ENCODE results near the gene ABHD16A. TPM values are rescaled to one million over a fixed set of nuclear protein-coding genes. Genes with fewer than 3 reads are reported as not detected.

ABHD16A gene
- polyA plus RNA-seq, 2 of the 4 experiments (the other 2 are of a cell fraction) = 16.6 to 22.3 TPM

- TF ChIP-seq CHD2 (IDR thresholded peaks at IDR 0.05; ENCODE audit: low read length, partially characterized antibody) (no peak), SREBF2 (IDR thresholded peaks at IDR 0.05) (no peak), PBX3 (IDR thresholded peaks at IDR 0.05) (no peak), HMGXB4 (CRISPR knock-in tag; IDR thresholded peaks at IDR 0.05; ENCODE audit: borderline replicate concordance) (no peak), BHLHE40 (IDR thresholded peaks at IDR 0.05; ENCODE audit: low read depth, low read length) (no peak), MAFK (IDR thresholded peaks at IDR 0.05; ENCODE audit: partially characterized antibody) (no peak), USF2 (IDR thresholded peaks at IDR 0.05) (no peak), MYC (IDR thresholded peaks at IDR 0.05; ENCODE audit: borderline replicate concordance, low read length) (no peak), MAX (IDR thresholded peaks at IDR 0.05) (no peak), E2F6 (IDR thresholded peaks at IDR 0.05; ENCODE audit: borderline replicate concordance, low read depth) (no peak), PHF8 (IDR thresholded peaks at IDR 0.05; ENCODE audit: borderline replicate concordance, low read depth) (no peak)
- H3K4me3 ChIP-seq = no peak overlapping the region; the same call in 2 of the 3 replicates
- ChIA-PET POLR2A (interaction anchor here (0.6 kb wide), 1 partner anchor 8 kb away, joined by 4 read pairs; no protein-coding TSS in a partner anchor), CTCF (interaction anchor here (0.7 kb wide), 2 partner anchors 35 to 46 kb away, joined by 3 read pairs; no protein-coding TSS in a partner anchor)
- H3K4me1 ChIP-seq = peaks cover 40% of the 10 kb centered on the region
- FAIRE-seq (no peak), DNase-seq (ENCODE audit: low read depth in 1 of 2, low spot score in 1 of 2) (no peak), ATAC-seq (no peak)
- peak overlapping the region; percentile 94 to 99; a peak in 4 of 6 replicates for H3K27ac ChIP-seq
- WGBS (ENCODE audit: missing lambda C conversion rate) = 82% methylated on average over 4 of the region's 4 CpGs
- H3K4me2 ChIP-seq = peak overlapping the region; percentile 99
- H3K9me3 ChIP-seq = no peaks in the 10 kb centered on the region
These were observed 30.6 kb upstream of the ABHD16A start for GRCh38 chr6:31733734-31734133.

- 78% methylated on average over 3 of the region's 3 CpGs for WGBS (ENCODE audit: missing lambda C conversion rate)
- TF ChIP-seq HES2 (IDR thresholded peaks at IDR 0.05) (no peak), CEBPB (IDR thresholded peaks at IDR 0.05) (no peak), MYC (IDR thresholded peaks at IDR 0.05; ENCODE audit: borderline replicate concordance, low read length) (no peak)
- Histone ChIP-seq H3K4me2 (no peak overlapping the region), H3K4me1 (peaks cover 23% of the 10 kb centered on the region), H3K4me3 (no peak overlapping the region), H3K27ac (no peak overlapping the region), H3K9me3 (no peaks in the 10 kb centered on the region)
- POLR2A ChIA-PET = no interaction called here
- CTCF ChIA-PET = interaction anchor here (0.8 to 1.1 kb wide), 2 partner anchors 15 to 20 kb away, joined by 3 read pairs; no protein-coding TSS in a partner anchor
- DNase-seq (ENCODE audit: low read depth in 1 of 2, low spot score in 1 of 2) (no peak), ATAC-seq (no peak), FAIRE-seq (no peak)
These were observed 28.9 kb upstream of the ABHD16A start for GRCh38 chr6:31732029-31732428.

GRCh38 chr6:31730631-31731086 lies 27.5 kb upstream of the ABHD16A start:
- H3K4me2 ChIP-seq = peak overlapping the region; percentile 83
- ATAC-seq = no peak
- no peak for TF ChIP-seq NPAS2 (CRISPR knock-in tag; IDR thresholded peaks at IDR 0.05; ENCODE audit: borderline replicate concordance)
- no peak for TF ChIP-seq MYC (IDR thresholded peaks at IDR 0.05; ENCODE audit: borderline replicate concordance, low read length)
- no peak for TF ChIP-seq GATA3 (IDR thresholded peaks at IDR 0.05; ENCODE audit: borderline replicate concordance)
- TF ChIP-seq BCL3 (IDR thresholded peaks at IDR 0.05) = no peak
- no peak for TF ChIP-seq RNF2 (IDR thresholded peaks at IDR 0.05; ENCODE audit: borderline replicate concordance, low read depth)
- TF ChIP-seq HOXB5 (CRISPR knock-in tag; IDR thresholded peaks at IDR 0.05) = no peak
- TF ChIP-seq USF2 (IDR thresholded peaks at IDR 0.05) = no peak
- no peak for TF ChIP-seq SMC3 (IDR thresholded peaks at IDR 0.05)
- TF ChIP-seq CHD4 (IDR thresholded peaks at IDR 0.05; ENCODE audit: borderline replicate concordance) = no peak
- no peak for TF ChIP-seq BHLHE40 (IDR thresholded peaks at IDR 0.05; ENCODE audit: low read depth, low read length)
- TF ChIP-seq HES2 (IDR thresholded peaks at IDR 0.05) = no peak
- TF ChIP-seq NFE2L2 (conservative IDR thresholded peaks at IDR 0.05; ENCODE audit: low read length) = no peak
- TF ChIP-seq NR3C1 (IDR thresholded peaks at IDR 0.05) = no peak
- TF ChIP-seq JUNB (IDR thresholded peaks at IDR 0.05) = no peak
- TF ChIP-seq ZSCAN20 (CRISPR knock-in tag; IDR thresholded peaks at IDR 0.05) = no peak

More at GRCh38 chr6:31730631-31731086, 27.5 kb upstream of the ABHD16A start:
- peaks cover 17% of the 10 kb centered on the region for H3K4me1 ChIP-seq
- H3K9me3 ChIP-seq = no peaks in the 10 kb centered on the region
- ChIA-PET POLR2A (interaction anchor here (0.5 to 2.0 kb wide), 5 partner anchors 9 to 189 kb away, joined by 3 to 9 read pairs (median 4); partner anchors contain the start of genes DDX39B, HSPA1A, HSPA1B and HSPA1L), CTCF (interaction anchor here (0.6 to 4.7 kb wide), 9 partner anchors 9 to 222 kb away, joined by 3 to 30 read pairs (median 6); partner anchors contain the start of genes LSM2, LY6G5C and MSH5)
- H3K27ac ChIP-seq = peak overlapping the region in 1 of 2 experiments; percentile 95; a peak in 4 of 6 replicates
- FAIRE-seq (no peak), DNase-seq (ENCODE audit: low read depth in 1 of 2, low spot score in 1 of 2) (no peak)
- WGBS (ENCODE audit: missing lambda C conversion rate) = 87% methylated on average over 11 of the region's 11 CpGs
- H3K4me3 ChIP-seq = peak overlapping the region; percentile 58; the same call in 2 of the 3 replicates

Measured in A549 (cell line).